ENCODE results near the gene NTSR1. TPM values are rescaled to one million over a fixed set of nuclear protein-coding genes. Genes with fewer than 3 reads are reported as not detected.

Gene NTSR1
- total RNA-seq, 1 donor from 2014 or later, result 0.24 TPM

GRCh38 chr20:62796699-62797491 is 88.3 kb downstream of the NTSR1 start:
- Mint-ChIP-seq H3K36me3 (peaks cover 16% of the 10 kb centered on the region), H3K4me3 (peak overlapping the region; percentile 87), H3K4me1 (ENCODE audit: unreplicated experiment) (peaks cover 15% of the 10 kb centered on the region), H3K27ac (peak overlapping the region; percentile 16), H3K27me3 (no peaks in the 10 kb centered on the region), H3K9me3 (no peaks in the 10 kb centered on the region)
- DNase-seq (ENCODE audit: extremely low spot score, unreplicated experiment), result no peak
- no peak for TF ChIP-seq CTCF (conservative IDR thresholded peaks at IDR 0.05)

GRCh38 chr20:62797671-62798532 is 89.3 kb downstream of the NTSR1 start:
- DNase-seq (ENCODE audit: extremely low spot score, unreplicated experiment), result no peak
- peaks cover 16% of the 10 kb centered on the region for H3K36me3 Mint-ChIP-seq
- no peaks in the 10 kb centered on the region for H3K27me3 Mint-ChIP-seq
- H3K4me3 Mint-ChIP-seq, result peak overlapping the region; percentile 87
- TF ChIP-seq CTCF (conservative IDR thresholded peaks at IDR 0.05), result no peak
- no peaks in the 10 kb centered on the region for H3K9me3 Mint-ChIP-seq
- H3K4me1 Mint-ChIP-seq (ENCODE audit: unreplicated experiment), result peaks cover 10% of the 10 kb centered on the region
- H3K27ac Mint-ChIP-seq, result peak overlapping the region; percentile 59

- Mint-ChIP-seq H3K4me1 (ENCODE audit: unreplicated experiment) (peaks cover 14% of the 10 kb centered on the region), H3K27me3 (peaks cover 2% of the 10 kb centered on the region), H3K9me3 (no peaks in the 10 kb centered on the region), H3K36me3 (peaks cover 16% of the 10 kb centered on the region), H3K4me3 (no peak overlapping the region), H3K27ac (no peak overlapping the region)
- no peak for TF ChIP-seq CTCF (conservative IDR thresholded peaks at IDR 0.05)
- DNase-seq (ENCODE audit: extremely low spot score, unreplicated experiment), result no peak
Measured at GRCh38 chr20:62799036-62799435, 90.4 kb downstream of the NTSR1 start.

GRCh38 chr20:62799459-62799858 is 90.8 kb downstream of the NTSR1 start:
- DNase-seq (ENCODE audit: extremely low spot score, unreplicated experiment), result no peak
- Mint-ChIP-seq H3K9me3 (no peaks in the 10 kb centered on the region), H3K4me1 (ENCODE audit: unreplicated experiment) (peaks cover 14% of the 10 kb centered on the region), H3K4me3 (no peak overlapping the region), H3K36me3 (peaks cover 16% of the 10 kb centered on the region), H3K27ac (no peak overlapping the region), H3K27me3 (peaks cover 3% of the 10 kb centered on the region)
- TF ChIP-seq CTCF (conservative IDR thresholded peaks at IDR 0.05), result no peak

GRCh38 chr20:62799873-62800272 is 91.2 kb downstream of the NTSR1 start:
- H3K27ac Mint-ChIP-seq, result no peak overlapping the region
- no peaks in the 10 kb centered on the region for H3K9me3 Mint-ChIP-seq
- peak overlapping the region; percentile 54 for H3K4me3 Mint-ChIP-seq
- TF ChIP-seq CTCF (conservative IDR thresholded peaks at IDR 0.05), result no peak
- DNase-seq (ENCODE audit: extremely low spot score, unreplicated experiment), result no peak
- H3K4me1 Mint-ChIP-seq (ENCODE audit: unreplicated experiment), result peaks cover 14% of the 10 kb centered on the region
- peaks cover 16% of the 10 kb centered on the region for H3K36me3 Mint-ChIP-seq
- H3K27me3 Mint-ChIP-seq, result peaks cover 3% of the 10 kb centered on the region

Data from type B pancreatic cell (in vitro differentiated cells).